Jurkat, Clone E6-1 (cell line): Measurements from ENCODE around the gene ZNF22. TPM values are rescaled to one million over a fixed set of nuclear protein-coding genes. Genes with fewer than 3 reads are reported as not detected.

Experiments
- DNase-seq: peaks from one replicate; pipeline ENCODE4 v3.0.0-alpha.2; 2011; ENCODE audit warnings: low read depth, low spot score
- H3K4me3 ChIP-seq: 2 replicates; pipeline ENCODE4 v1.5.1; 2011; ENCODE audit warnings: mild to moderate bottlenecking, low read length, control low read depth, moderate library complexity
- polyA plus RNA-seq: library from polyadenylated mRNA; unstranded; fragments of >200 nt; gene quantifications from one replicate; pipeline ENCODE4 v1.2.1, GENCODE V29; 2012; ENCODE audit warnings: missing spikeins; ENCODE audit not compliant: insufficient read length, insufficient read depth

The ZNF22 gene
- 95.1 TPM for polyA plus RNA-seq

GRCh38 chr10:45000752-45001380 is at the start of gene ZNF22:
Gene ZNF22 (plus strand): TSS chr10:45000923. CDS start chr10:45003369, 2,446 bp downstream.
- H3K4me3 ChIP-seq: peak within 1 kb of the TSS; percentile 66
- DNase-seq: peak; percentile 94

GRCh38 chr10:44951576-44952226 is 49.0 kb upstream of the ZNF22 start:
- DNase-seq: no peak
- H3K4me3 ChIP-seq: no peak overlapping the region

- DNase-seq: no peak
- no peak overlapping the region for H3K4me3 ChIP-seq
Observed at GRCh38 chr10:44952779-44953231, 47.9 kb upstream of the ZNF22 start.

GRCh38 chr10:44954042-44954441 is 46.7 kb upstream of the ZNF22 start:
- DNase-seq: no peak
- H3K4me3 ChIP-seq: no peak overlapping the region

- no peak for DNase-seq
- no peak overlapping the region for H3K4me3 ChIP-seq
Observed at GRCh38 chr10:44954962-44955361, 45.8 kb upstream of the ZNF22 start.

- DNase-seq: no peak
- no peak overlapping the region for H3K4me3 ChIP-seq
Observed at GRCh38 chr10:44955413-44956070, 45.2 kb upstream of the ZNF22 start.

- H3K4me3 ChIP-seq: no peak overlapping the region
- no peak for DNase-seq
Observed at GRCh38 chr10:44956226-44956625, 44.5 kb upstream of the ZNF22 start.

GRCh38 chr10:44956717-44957706 is 43.7 kb upstream of the ZNF22 start:
- no peak for DNase-seq
- no peak overlapping the region for H3K4me3 ChIP-seq

- no peak for DNase-seq
- H3K4me3 ChIP-seq: peak overlapping the region; percentile 91
Observed at GRCh38 chr10:44958196-44958897, 42.4 kb upstream of the ZNF22 start.

- no peak for DNase-seq
- peak overlapping the region; percentile 91 for H3K4me3 ChIP-seq
Observed at GRCh38 chr10:44958898-44959246, 41.9 kb upstream of the ZNF22 start.

GRCh38 chr10:44959247-44960087 is 41.3 kb upstream of the ZNF22 start, which contains the start of gene RASSF4:
Gene RASSF4 (plus strand): TSS chr10:44959802. CDS start chr10:44970203, 10,401 bp downstream.
- peak within 1 kb of the TSS; percentile 91 for H3K4me3 ChIP-seq
- DNase-seq: peak; percentile 70

- peak overlapping the region; percentile 91; the same call in 1 of the 2 replicates for H3K4me3 ChIP-seq
- DNase-seq: no peak
Observed at GRCh38 chr10:44960088-44960460, 40.6 kb upstream of the ZNF22 start.

GRCh38 chr10:44960482-44961229 is 40.1 kb upstream of the ZNF22 start:
- DNase-seq: no peak
- no peak overlapping the region for H3K4me3 ChIP-seq

- H3K4me3 ChIP-seq: no peak overlapping the region
- no peak for DNase-seq
Observed at GRCh38 chr10:44961230-44961571, 39.5 kb upstream of the ZNF22 start.

- DNase-seq: no peak
Observed at GRCh38 chr10:44961931-44962750, 38.6 kb upstream of the ZNF22 start.

More at GRCh38 chr10:44961931-44962750, 38.6 kb upstream of the ZNF22 start:
- H3K4me3 ChIP-seq: no peak overlapping the region
